CD14-positive monocyte (primary cell): Measurements from ENCODE around the gene CARD11. TPM values are rescaled to one million over a fixed set of nuclear protein-coding genes. Genes with fewer than 3 reads are reported as not detected.

Experiments used
- DNase-seq, 3 donors: peaks; one replicate each; pipeline ENCODE4 v3.0.0-alpha.2; 2011 to 2022
- H2AFZ ChIP-seq: 2 replicates; pipeline ENCODE4 v1.6.0; 2012; ENCODE audit warnings: mild to moderate bottlenecking, low read depth, low read length, inconsistent platforms; ENCODE audit not compliant: insufficient read depth, poor library complexity, severe bottlenecking
- H3K27ac ChIP-seq, 2 donors: 1 replicate in 1 of 2; 2 replicates in 1 of 2; pipeline ENCODE4 v1.5.1; 2012 to 2013; ENCODE audit warnings: low read length in 2 of 2, control low read depth in 1 of 2, inconsistent platforms in 1 of 2, low read depth in 1 of 2, mild to moderate bottlenecking in 1 of 2
- H3K27me3 ChIP-seq, 2 donors: one replicate each; pipeline versions ENCODE4 v1.6.0 to v1.6.1; 2011 to 2013; ENCODE audit warnings: low read length in 2 of 2; ENCODE audit not compliant: control insufficient read depth in 2 of 2, insufficient read depth in 2 of 2
- H3K36me3 ChIP-seq, 2 donors: replicated peaks in 1 of 2; 1 replicate in 1 of 2; 2 replicates in 1 of 2; pipeline versions ENCODE4 v1.5.1 to v1.6.1; 2012 to 2013; ENCODE audit warnings: low read length in 2 of 2, control low read depth in 1 of 2, inconsistent platforms in 1 of 2, mild to moderate bottlenecking in 1 of 2; ENCODE audit not compliant: insufficient read depth in 2 of 2, control insufficient read depth in 1 of 2
- H3K4me1 ChIP-seq, 2 donors: 1 replicate in 1 of 2; 2 replicates in 1 of 2; pipeline versions ENCODE4 v1.5.1 to v1.6.1; 2012 to 2013; ENCODE audit warnings: low read length in 2 of 2, control low read depth in 1 of 2, inconsistent platforms in 1 of 2, mild to moderate bottlenecking in 1 of 2, moderate library complexity in 1 of 2; ENCODE audit not compliant: insufficient read depth in 2 of 2, control insufficient read depth in 1 of 2
- H3K4me2 ChIP-seq: replicated peaks from 2 replicates; pipeline ENCODE3; 2012; ENCODE audit warnings: low read length, moderate library complexity, mild to moderate bottlenecking; ENCODE audit not compliant: poor library complexity, severe bottlenecking; ENCODE audit errors: extremely low read depth
- H3K4me3 ChIP-seq, 3 experiments: fragments of 200-600 bp in 1 of 3; sonication (generic) in 1 of 3; replicated peaks in 1 of 3; 1 replicate in 2 of 3; 2 replicates in 1 of 3; pipeline ENCODE4 v1.5.1; 2011 to 2013; ENCODE audit warnings: low read length in 3 of 3, mild to moderate bottlenecking in 3 of 3, control low read depth in 2 of 3, low read depth in 2 of 3, inconsistent platforms in 1 of 3, moderate library complexity in 1 of 3
- H3K79me2 ChIP-seq: 2 replicates; pipeline ENCODE4 v1.6.0; 2012; ENCODE audit warnings: mild to moderate bottlenecking, control low read depth, inconsistent platforms, low read length, moderate library complexity; ENCODE audit not compliant: insufficient read depth
- H3K9ac ChIP-seq: 2 replicates; pipeline ENCODE4 v1.6.0; 2017; ENCODE audit warnings: low read length, mild to moderate bottlenecking; ENCODE audit not compliant: insufficient read depth, poor library complexity, severe bottlenecking
- H3K9me3 ChIP-seq, 2 donors: replicated peaks in 1 of 2; 1 replicate in 1 of 2; 2 replicates in 1 of 2; pipeline versions ENCODE4 v1.5.1 to v1.6.1; 2012 to 2013; ENCODE audit warnings: low read length in 2 of 2, control low read depth in 1 of 2; ENCODE audit not compliant: control insufficient read depth in 1 of 2, insufficient read depth in 1 of 2
- H4K20me1 ChIP-seq: 2 replicates; pipeline ENCODE4 v1.6.0; 2012; ENCODE audit warnings: mild to moderate bottlenecking, low read length, control low read depth, moderate library complexity; ENCODE audit not compliant: insufficient read depth
- H3K27ac Mint-ChIP-seq, 7 donors: one replicate each; pipeline ENCODE4 v1.8.0; 2020; ENCODE audit warnings: mild to moderate bottlenecking in 7 of 7, mixed read lengths in 7 of 7, moderate library complexity in 6 of 7, inconsistent platforms in 2 of 7
- H3K27me3 Mint-ChIP-seq, 3 donors: one replicate each; pipeline ENCODE4 v1.8.0; 2021 to 2022; ENCODE audit warnings: low read depth in 3 of 3, mild to moderate bottlenecking in 3 of 3, mixed read lengths in 3 of 3, moderate library complexity in 3 of 3, inconsistent platforms in 1 of 3
- H3K36me3 Mint-ChIP-seq, 2 donors: one replicate each; pipeline ENCODE4 v1.8.0; 2020; ENCODE audit warnings: mixed read lengths in 2 of 2, inconsistent platforms in 1 of 2, mild to moderate bottlenecking in 1 of 2
- H3K4me1 Mint-ChIP-seq: one replicate; pipeline ENCODE4 v1.8.0; 2020; ENCODE audit warnings: mild to moderate bottlenecking, mixed read lengths
- H3K4me3 Mint-ChIP-seq, 2 donors: one replicate each; pipeline ENCODE4 v1.8.0; 2020; ENCODE audit warnings: mild to moderate bottlenecking in 2 of 2, mixed read lengths in 2 of 2, moderate library complexity in 1 of 2
- H3K9me3 Mint-ChIP-seq, 7 donors: one replicate each; pipeline ENCODE4 v1.8.0; 2020 to 2022; ENCODE audit warnings: mixed read lengths in 7 of 7, mild to moderate bottlenecking in 6 of 7, moderate library complexity in 6 of 7, inconsistent platforms in 2 of 7
- WGBS: methylation state at CpG from one replicate; pipeline ENCODE4 v1.1.5; 2013; ENCODE audit warnings: missing lambda C conversion rate; ENCODE audit not compliant: insufficient coverage; 5-methylcytosine and 5-hydroxymethylcytosine counted together
- intact Hi-C, 2 donors: fragments of 100-400 bp; cut with micrococcal nuclease; formaldehyde crosslinking; loops; one replicate each; pipeline versions ENCODE4 v1.15.0 to v1.15.1; 2023
- polyA plus RNA-seq, 3 donors: library from polyadenylated mRNA; depleted of rRNA in 1 of 3; unstranded in 2 of 3; stranded (reverse) in 1 of 3; fragments of 300-500 nt in 2 of 3; fragments of >200 nt in 1 of 3; fragmentation: Illumina TruSeq in 2 of 3; gene quantifications; 1 replicate in 2 of 3; 2 replicates in 1 of 3; pipeline ENCODE4 v1.2.3, GENCODE V29; 2012 to 2021
- TF ChIP-seq, protein P1 (sequence below): fragments of 200-600 bp; IDR thresholded peaks from one replicate; pipeline ENCODE4 v1.8.0; 2022; ENCODE audit warnings: antibody characterized with exemption, mild to moderate bottlenecking

CARD11 gene
- polyA plus RNA-seq, 3 donors: 0.04 to 0.17 TPM; not detected in 1

DNA sequence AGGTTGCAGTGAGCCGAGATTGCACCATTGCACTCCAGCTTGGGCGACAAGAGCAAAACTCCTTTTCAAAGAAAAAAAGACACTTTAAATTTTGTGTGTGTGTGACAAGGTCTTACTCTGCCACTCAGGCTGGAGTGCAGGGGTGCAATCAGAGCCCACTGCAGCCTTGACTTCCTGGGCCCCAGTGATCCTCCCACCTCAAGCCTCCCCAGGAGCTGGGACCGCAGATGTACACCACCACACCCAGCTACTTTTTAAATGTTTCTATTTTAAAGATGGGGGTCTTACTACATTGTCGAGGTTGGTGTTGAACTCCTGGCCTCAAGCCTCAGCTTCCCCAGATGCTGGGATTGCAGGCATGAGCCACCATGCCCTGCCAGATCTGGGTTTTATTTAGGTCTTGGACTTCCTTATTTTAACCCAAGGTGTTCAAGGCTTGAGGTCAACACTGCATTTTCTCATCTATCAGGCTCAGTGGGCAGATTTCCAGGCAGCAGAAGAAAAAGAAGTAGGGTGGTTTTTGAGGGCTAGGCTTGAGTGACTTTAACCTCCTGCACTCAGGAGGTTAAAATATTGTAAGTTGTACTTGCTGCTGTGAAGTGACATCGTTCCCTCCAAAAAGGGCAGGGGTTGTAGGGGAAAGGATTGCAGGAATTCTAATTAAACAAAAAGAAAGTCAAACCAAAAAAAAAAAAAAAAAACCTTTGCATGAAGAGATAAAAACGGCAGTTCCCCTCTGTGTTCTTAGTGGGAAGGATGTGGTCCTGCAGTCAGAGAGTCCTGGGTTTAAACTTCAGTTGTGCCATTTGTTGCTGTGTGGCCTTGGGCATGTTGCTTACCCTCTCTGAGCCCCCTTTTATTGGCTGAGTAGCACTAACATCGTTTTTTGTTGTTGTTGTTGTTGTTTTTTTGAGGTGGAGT lies 71.5 kb downstream of the CARD11 start:
- no peaks in the 10 kb centered on the region for H3K9me3 ChIP-seq
- H3K4me1 ChIP-seq: no peaks in the 10 kb centered on the region
- no peaks in the 10 kb centered on the region for H3K36me3 ChIP-seq
- H3K4me1 Mint-ChIP-seq: no peaks in the 10 kb centered on the region
- no peak for DNase-seq
- no peak overlapping the region for H3K27ac ChIP-seq
- no CpG with 5 or more reads among the region's 7 CpGs for WGBS
- H3K4me2 ChIP-seq: no peak overlapping the region
- no peaks in the 10 kb centered on the region for H3K36me3 Mint-ChIP-seq
- H3K27ac Mint-ChIP-seq: no peak overlapping the region
- no peak overlapping the region for H2AFZ ChIP-seq
- intact Hi-C loops: no loop called here
- no peaks in the 10 kb centered on the region for H4K20me1 ChIP-seq
- H3K4me3 Mint-ChIP-seq: no peak overlapping the region
- no peak overlapping the region for H3K9ac ChIP-seq
- peaks cover 0 to 3% (median 0%) of the 10 kb centered on the region in 7 donors for H3K9me3 Mint-ChIP-seq
- TF ChIP-seq, protein P1, sequence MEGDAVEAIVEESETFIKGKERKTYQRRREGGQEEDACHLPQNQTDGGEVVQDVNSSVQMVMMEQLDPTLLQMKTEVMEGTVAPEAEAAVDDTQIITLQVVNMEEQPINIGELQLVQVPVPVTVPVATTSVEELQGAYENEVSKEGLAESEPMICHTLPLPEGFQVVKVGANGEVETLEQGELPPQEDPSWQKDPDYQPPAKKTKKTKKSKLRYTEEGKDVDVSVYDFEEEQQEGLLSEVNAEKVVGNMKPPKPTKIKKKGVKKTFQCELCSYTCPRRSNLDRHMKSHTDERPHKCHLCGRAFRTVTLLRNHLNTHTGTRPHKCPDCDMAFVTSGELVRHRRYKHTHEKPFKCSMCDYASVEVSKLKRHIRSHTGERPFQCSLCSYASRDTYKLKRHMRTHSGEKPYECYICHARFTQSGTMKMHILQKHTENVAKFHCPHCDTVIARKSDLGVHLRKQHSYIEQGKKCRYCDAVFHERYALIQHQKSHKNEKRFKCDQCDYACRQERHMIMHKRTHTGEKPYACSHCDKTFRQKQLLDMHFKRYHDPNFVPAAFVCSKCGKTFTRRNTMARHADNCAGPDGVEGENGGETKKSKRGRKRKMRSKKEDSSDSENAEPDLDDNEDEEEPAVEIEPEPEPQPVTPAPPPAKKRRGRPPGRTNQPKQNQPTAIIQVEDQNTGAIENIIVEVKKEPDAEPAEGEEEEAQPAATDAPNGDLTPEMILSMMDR: no peak
- no peaks in the 10 kb centered on the region for H3K27me3 ChIP-seq
- no peak overlapping the region for H3K4me3 ChIP-seq
- no peaks in the 10 kb centered on the region for H3K79me2 ChIP-seq
- peaks cover 3 to 7% (median 5%) of the 10 kb centered on the region in 3 donors for H3K27me3 Mint-ChIP-seq

DNA sequence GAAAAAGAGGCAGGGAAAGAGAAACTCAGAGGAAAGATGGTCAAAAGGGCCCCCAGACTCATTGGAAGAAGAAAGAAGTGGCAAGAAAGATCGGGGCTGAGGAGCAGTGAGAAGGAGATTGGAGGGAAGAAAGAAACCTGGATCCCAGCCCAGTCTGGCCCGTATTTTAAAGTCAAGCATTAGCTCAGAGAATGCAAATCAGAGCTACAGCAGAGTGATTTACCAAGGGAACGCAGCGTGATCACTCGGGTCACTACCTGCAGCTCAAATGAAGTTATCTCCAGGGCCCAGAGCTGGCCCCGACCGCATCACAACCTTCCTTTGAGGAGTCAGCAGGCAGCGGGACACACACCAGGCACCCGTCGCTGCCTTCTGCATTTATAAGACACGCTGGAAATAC lies 72.8 kb downstream of the CARD11 start:
- H4K20me1 ChIP-seq: no peaks in the 10 kb centered on the region
- peaks cover 2 to 8% of the 10 kb centered on the region in 2 donors for H3K9me3 ChIP-seq
- peaks cover 0 to 3% (median 2%) of the 10 kb centered on the region in 3 donors for H3K27me3 Mint-ChIP-seq
- H3K79me2 ChIP-seq: no peaks in the 10 kb centered on the region
- no peak overlapping the region for H3K9ac ChIP-seq
- no peak overlapping the region for H3K4me3 ChIP-seq
- no peaks in the 10 kb centered on the region for H3K36me3 ChIP-seq
- no peak overlapping the region for H3K27ac ChIP-seq
- H3K9me3 Mint-ChIP-seq: peaks cover 0 to 10% (median 4%) of the 10 kb centered on the region in 7 donors
- WGBS: 96% methylated on average over 11 of the region's 11 CpGs
- no peaks in the 10 kb centered on the region for H3K36me3 Mint-ChIP-seq
- intact Hi-C loops: no loop called here
- H3K4me2 ChIP-seq: no peak overlapping the region
- no peak overlapping the region for H2AFZ ChIP-seq
- TF ChIP-seq, protein P1: no peak
- no peaks in the 10 kb centered on the region for H3K27me3 ChIP-seq
- no peak overlapping the region for H3K27ac Mint-ChIP-seq
- H3K4me1 ChIP-seq: no peaks in the 10 kb centered on the region
- no peak overlapping the region for H3K4me3 Mint-ChIP-seq
- DNase-seq: no peak
- H3K4me1 Mint-ChIP-seq: no peaks in the 10 kb centered on the region
